ENCODE results near the gene KCNC4.

KCNC4 gene

GRCh38 chr1:110209715-110210603 lies at the start of gene KCNC4:
Gene KCNC4 (plus strand): TSS chr1:110210314. CDS start chr1:110211500, 1,186 bp downstream.
- DNase-seq (ENCODE audit: low read depth in 2 of 2): peak; percentile 69 to 85

- no peak for DNase-seq (ENCODE audit: low read depth in 2 of 2)
Measured at GRCh38 chr1:110160538-110161100, 49.5 kb upstream of the KCNC4 start.

GRCh38 chr1:110161165-110161564 lies 48.9 kb upstream of the KCNC4 start:
- no peak for DNase-seq (ENCODE audit: low read depth in 2 of 2)

- no peak for DNase-seq (ENCODE audit: low read depth in 2 of 2)
Measured at GRCh38 chr1:110161849-110162248, 48.3 kb upstream of the KCNC4 start.

- no peak for DNase-seq (ENCODE audit: low read depth in 2 of 2)
Measured at GRCh38 chr1:110163591-110163990, 46.5 kb upstream of the KCNC4 start.

- DNase-seq (ENCODE audit: low read depth in 2 of 2): no peak
Measured at GRCh38 chr1:110164725-110165350, 45.3 kb upstream of the KCNC4 start.

GRCh38 chr1:110165761-110166231 lies 44.3 kb upstream of the KCNC4 start:
- DNase-seq (ENCODE audit: low read depth in 2 of 2): no peak

GRCh38 chr1:110166861-110167260 lies 43.3 kb upstream of the KCNC4 start:
- no peak for DNase-seq (ENCODE audit: low read depth in 2 of 2)

- DNase-seq (ENCODE audit: low read depth in 2 of 2): no peak
Measured at GRCh38 chr1:110170766-110171733, 39.1 kb upstream of the KCNC4 start.

GRCh38 chr1:110172001-110172400 lies 38.1 kb upstream of the KCNC4 start:
- DNase-seq (ENCODE audit: low read depth in 2 of 2): no peak

GRCh38 chr1:110173466-110174105 lies 36.5 kb upstream of the KCNC4 start:
- no peak for DNase-seq (ENCODE audit: low read depth in 2 of 2)

- DNase-seq (ENCODE audit: low read depth in 2 of 2): no peak
Measured at GRCh38 chr1:110174961-110175360, 35.2 kb upstream of the KCNC4 start.

- no peak for DNase-seq (ENCODE audit: low read depth in 2 of 2)
Measured at GRCh38 chr1:110176299-110176956, 33.7 kb upstream of the KCNC4 start.

- DNase-seq (ENCODE audit: low read depth in 2 of 2): no peak
Measured at GRCh38 chr1:110177775-110178174, 32.3 kb upstream of the KCNC4 start.

GRCh38 chr1:110183642-110184167 lies 26.4 kb upstream of the KCNC4 start:
- no peak for DNase-seq (ENCODE audit: low read depth in 2 of 2)

GRCh38 chr1:110184446-110184845 lies 25.7 kb upstream of the KCNC4 start:
- DNase-seq (ENCODE audit: low read depth in 2 of 2): no peak

GRCh38 chr1:110185181-110185580 lies 24.9 kb upstream of the KCNC4 start:
- no peak for DNase-seq (ENCODE audit: low read depth in 2 of 2)

- DNase-seq (ENCODE audit: low read depth in 2 of 2): no peak
Measured at GRCh38 chr1:110186558-110186957, 23.6 kb upstream of the KCNC4 start.

- no peak for DNase-seq (ENCODE audit: low read depth in 2 of 2)
Measured at GRCh38 chr1:110187139-110187890, 22.8 kb upstream of the KCNC4 start.

All from stimulated activated CD4-positive, alpha-beta T cell treated with anti-CD3 and anti-CD28 coated beads, Interleukin-1b, Interleukin-23, amount 100 ng/mL, for 1 hour (primary cell).